ENCODE measurements around the gene RIT2.
"Not testable (repeated sequence)": the region's sequence is repeated elsewhere in the genome, so short reads cannot be mapped to it uniquely, and the experiment has no call there.

RIT2 gene

GRCh38 chr18:42778445-42779042, 336.9 kb downstream of the RIT2 start:
- no peak overlapping the region for H3K4me3 ChIP-seq (ENCODE audit: low read depth, low read length)

- no peak overlapping the region for H3K4me3 ChIP-seq (ENCODE audit: low read depth, low read length)
These were observed 337.5 kb downstream of the RIT2 start for GRCh38 chr18:42778024-42778423.

GRCh38 chr18:42773870-42774269, 341.6 kb downstream of the RIT2 start:
- H3K4me3 ChIP-seq (ENCODE audit: low read depth, low read length), result no peak overlapping the region

- no peak overlapping the region for H3K4me3 ChIP-seq (ENCODE audit: low read depth, low read length)
These were observed 343.5 kb downstream of the RIT2 start for GRCh38 chr18:42771936-42772335.

- H3K4me3 ChIP-seq (ENCODE audit: low read depth, low read length), result no peak overlapping the region
These were observed 350.2 kb downstream of the RIT2 start for GRCh38 chr18:42765302-42765701.

- H3K4me3 ChIP-seq (ENCODE audit: low read depth, low read length), result no peak overlapping the region
These were observed 355.2 kb downstream of the RIT2 start for GRCh38 chr18:42760290-42760689.

- no peak overlapping the region for H3K4me3 ChIP-seq (ENCODE audit: low read depth, low read length)
These were observed 356.6 kb downstream of the RIT2 start for GRCh38 chr18:42758852-42759251.

GRCh38 chr18:42756214-42756613, 359.3 kb downstream of the RIT2 start:
- H3K4me3 ChIP-seq (ENCODE audit: low read depth, low read length), result no peak overlapping the region

- H3K4me3 ChIP-seq (ENCODE audit: low read depth, low read length), result no peak overlapping the region
These were observed 362.6 kb downstream of the RIT2 start for GRCh38 chr18:42752916-42753315.

- no peak overlapping the region for H3K4me3 ChIP-seq (ENCODE audit: low read depth, low read length)
These were observed 368.7 kb downstream of the RIT2 start for GRCh38 chr18:42746794-42747193.

- no peak overlapping the region for H3K4me3 ChIP-seq (ENCODE audit: low read depth, low read length)
These were observed 369.6 kb downstream of the RIT2 start for GRCh38 chr18:42745931-42746330.

GRCh38 chr18:42745171-42745570, 370.3 kb downstream of the RIT2 start:
- H3K4me3 ChIP-seq (ENCODE audit: low read depth, low read length), result no peak overlapping the region

GRCh38 chr18:42743373-42744138, 371.9 kb downstream of the RIT2 start:
- no peak overlapping the region for H3K4me3 ChIP-seq (ENCODE audit: low read depth, low read length)

GRCh38 chr18:42742969-42743368, 372.5 kb downstream of the RIT2 start:
- no peak overlapping the region for H3K4me3 ChIP-seq (ENCODE audit: low read depth, low read length)

- H3K4me3 ChIP-seq (ENCODE audit: low read depth, low read length), result no peak overlapping the region
These were observed 373.0 kb downstream of the RIT2 start for GRCh38 chr18:42742474-42742873.

- not testable (repeated sequence) for H3K4me3 ChIP-seq (ENCODE audit: low read depth, low read length)
These were observed 373.6 kb downstream of the RIT2 start for GRCh38 chr18:42741805-42742347.

- not testable (repeated sequence) for H3K4me3 ChIP-seq (ENCODE audit: low read depth, low read length)
These were observed 374.2 kb downstream of the RIT2 start for GRCh38 chr18:42741299-42741698.

GRCh38 chr18:42736074-42736473, 379.4 kb downstream of the RIT2 start:
- H3K4me3 ChIP-seq (ENCODE audit: low read depth, low read length), result no peak overlapping the region

GRCh38 chr18:42734520-42734919, 381.0 kb downstream of the RIT2 start:
- H3K4me3 ChIP-seq (ENCODE audit: low read depth, low read length), result no peak overlapping the region

- no peak overlapping the region for H3K4me3 ChIP-seq (ENCODE audit: low read depth, low read length)
These were observed 385.2 kb downstream of the RIT2 start for GRCh38 chr18:42730272-42730671.

- H3K4me3 ChIP-seq (ENCODE audit: low read depth, low read length), result no peak overlapping the region
These were observed 396.3 kb downstream of the RIT2 start for GRCh38 chr18:42719221-42719620.

- no peak overlapping the region for H3K4me3 ChIP-seq (ENCODE audit: low read depth, low read length)
These were observed 403.4 kb downstream of the RIT2 start for GRCh38 chr18:42712065-42712464.

All from iPS-11a (cell line).